Heart left ventricle (tissue), 16 donors: ENCODE data around the gene SMOC2. TPM values are rescaled to one million over a fixed set of nuclear protein-coding genes. Genes with fewer than 3 reads are reported as not detected.

Experiments used
- ATAC-seq, 4 donors: fragments of 200-7000 bp; cut with Tn5 transposase; one replicate each; pipeline ENCODE4 v1.9.1; 2020 to 2022; ENCODE audit warnings: moderate library complexity in 4 of 4, mild to moderate bottlenecking in 3 of 4, moderate number of reproducible peaks in 1 of 4
- DNase-seq, 5 donors: peaks; one replicate each; pipeline ENCODE4 v3.0.0-alpha.2; 2020
- H3K27ac ChIP-seq, 12 donors: fragments of 200-600 bp; sonication (generic) in 4 of 12; one replicate each; pipeline versions ENCODE4 v1.5.0 to v1.8.0; 2016 to 2022; ENCODE audit warnings: mild to moderate bottlenecking in 2 of 12
- H3K27me3 ChIP-seq, 9 donors: fragments of 200-600 bp; sonication (generic) in 2 of 9; one replicate each; pipeline versions ENCODE4 v1.5.1 to v1.8.0; 2016 to 2022; ENCODE audit warnings: mild to moderate bottlenecking in 3 of 9
- H3K36me3 ChIP-seq, 9 donors: fragments of 200-600 bp; sonication (generic) in 2 of 9; one replicate each; pipeline versions ENCODE4 v1.5.0 to v1.8.0; 2018 to 2022; ENCODE audit warnings: mild to moderate bottlenecking in 2 of 9
- H3K4me1 ChIP-seq, 12 donors: fragments of 200-600 bp; sonication (generic) in 4 of 12; one replicate each; pipeline versions ENCODE4 v1.5.0 to v1.8.0; 2016 to 2022; ENCODE audit warnings: mild to moderate bottlenecking in 3 of 12
- H3K4me3 ChIP-seq, 12 donors: fragments of 200-600 bp; sonication (generic) in 4 of 12; one replicate each; pipeline versions ENCODE4 v1.5.0 to v1.8.0; 2017 to 2022; ENCODE audit warnings: mild to moderate bottlenecking in 9 of 12, moderate library complexity in 4 of 12
- H3K9me3 ChIP-seq, 12 donors: fragments of 200-600 bp; sonication (generic) in 4 of 12; one replicate each; pipeline versions ENCODE4 v1.5.0 to v1.8.0; 2016 to 2022; ENCODE audit warnings: mild to moderate bottlenecking in 1 of 12
- CTCF ChIP-seq, 12 donors: fragments of 200-600 bp; sonication (generic) in 4 of 12; IDR thresholded peaks; one replicate each; pipeline versions ENCODE4 v1.5.0 to v1.8.0; 2018 to 2022; ENCODE audit warnings: antibody characterized with exemption in 12 of 12, mild to moderate bottlenecking in 5 of 12
- POLR2A ChIP-seq, 2 donors: fragments of 450-650 bp; IDR thresholded peaks; one replicate each; pipeline ENCODE4 v1.6.1; 2017; ENCODE audit warnings: antibody characterized with exemption in 2 of 2, mild to moderate bottlenecking in 2 of 2, moderate library complexity in 2 of 2
- WGBS, 4 donors: extraction: QIAGEN DNeasy Blood & Tissue Kit in 2 of 4; methylation state at CpG; one replicate each; pipeline versions ENCODE4 v1.1.5 to v1.1.7; 2013 to 2018; 5-methylcytosine and 5-hydroxymethylcytosine counted together
- intact Hi-C, 10 donors: fragments of 100-400 bp; cut with DNase I; formaldehyde crosslinking; loops; one replicate each; pipeline versions ENCODE4 v1.11.1 to v1.14.2; 2022
- polyA plus RNA-seq, 2 donors: library from polyadenylated mRNA; stranded (reverse); fragments of 200-250 nt; gene quantifications; one replicate each; pipeline ENCODE4 v1.2.3, GENCODE V29; 2013
- total RNA-seq, 9 donors: library from RNA; depleted of rRNA in 2 of 9; stranded (reverse); fragments of >200 nt in 2 of 9; fragmentation: NEBNext Ultra II Directional in 3 of 9; extraction: Animal tissue kit (Norgen Biotek cat#: 25700) in 3 of 9; gene quantifications; one replicate each; pipeline versions ENCODE4 v1.1.0 to v1.2.4, GENCODE V29; 2016 to 2023
- donor health status: ischemic (EF 13 %, LVEDD 7.1; RV severe dilation, severe dysfunction).
- donor health status: healthy with polysubstance abuse.
- donor health status: DM: no; HTN: yes; CAD: no.
- donor health status: DM: no; HTN: no; CAD: no.
- donor health status: ischemic (EF 25% LVEDD 6.9; RV normal size, moderate dysfunction).
- donor health status: ischemic (EF 25% LVEDD 5.7; RV mildly dilated, moderate dysfunction).
- donor health status: healthy.
- donor health status: DM: yes; HTN: yes; CAD: no.
- donor health status: ischemic (EF 35%, LVEDD 5.7; RV mildly dilated, moderate dysfunction).
- donor health status: nonischemic (EF 11% LVEDD 7.7; RV severe dilation, severe dysfunction).
- donor health status: DM: yes; HTN: yes; CAD: no.
- donor health status: PGD.
- donor health status: ischemic (EF 29% LVEDD 5.4; RV normal size, mild dysfunction).
- donor health status: nonischemic (EF 23%, LVEDD 6.1; RV moderate dilation, normal function).

The SMOC2 gene
- total and polyA plus RNA-seq, 11 donors = 5.9 to 44.2 (median 15.7) TPM

GRCh38 chr6:168493976-168494375 lies 53.0 kb downstream of the SMOC2 start:
- Histone ChIP-seq H3K36me3 (no peaks in the 10 kb centered on the region), H3K27ac (no peak overlapping the region), H3K9me3 (no peaks in the 10 kb centered on the region), H3K27me3 (no peaks in the 10 kb centered on the region), H3K4me3 (no peak overlapping the region), H3K4me1 (peaks cover 0 to 29% (median 0%) of the 10 kb centered on the region in 12 donors)
- WGBS, 4 donors = 60 to 66% (median 63%) methylated on average over 6 of the region's 6 CpGs
- intact Hi-C loops = no loop called here
- no peak for TF ChIP-seq POLR2A (IDR thresholded peaks at IDR 0.05)
- no peak for TF ChIP-seq CTCF (IDR thresholded peaks at IDR 0.05)
- no peak for DNase-seq
- peak in 2 of 4 donors; percentile 9 to 54 for ATAC-seq

GRCh38 chr6:168494726-168495125 lies 53.7 kb downstream of the SMOC2 start:
- Histone ChIP-seq H3K4me1 (peaks cover 0 to 29% (median 0%) of the 10 kb centered on the region in 12 donors), H3K27ac (no peak overlapping the region), H3K36me3 (no peaks in the 10 kb centered on the region), H3K9me3 (no peaks in the 10 kb centered on the region), H3K4me3 (no peak overlapping the region), H3K27me3 (no peaks in the 10 kb centered on the region)
- WGBS, 4 donors = 70 to 89% (median 82%) methylated on average over 5 to 8 of the region's 8 CpGs
- intact Hi-C loops = no loop called here
- DNase-seq (no peak), ATAC-seq (peak in 3 of 4 donors; percentile 8 to 33 (median 24))
- TF ChIP-seq POLR2A (IDR thresholded peaks at IDR 0.05) (no peak), CTCF (IDR thresholded peaks at IDR 0.05) (no peak)

GRCh38 chr6:168495133-168495532 lies 54.1 kb downstream of the SMOC2 start:
- Histone ChIP-seq H3K27me3 (no peaks in the 10 kb centered on the region), H3K4me3 (no peak overlapping the region), H3K36me3 (no peaks in the 10 kb centered on the region), H3K9me3 (no peaks in the 10 kb centered on the region), H3K4me1 (peaks cover 0 to 29% (median 0%) of the 10 kb centered on the region in 12 donors), H3K27ac (no peak overlapping the region)
- DNase-seq (no peak), ATAC-seq (no peak)
- WGBS, 4 donors = 87 to 93% (median 91%) methylated on average over 13 of the region's 13 CpGs
- TF ChIP-seq CTCF (IDR thresholded peaks at IDR 0.05) (no peak), POLR2A (IDR thresholded peaks at IDR 0.05) (no peak)
- intact Hi-C loops = no loop called here

- WGBS, 4 donors = 89 to 94% (median 90%) methylated on average over 12 to 16 of the region's 16 CpGs
- H3K4me3 ChIP-seq = no peak overlapping the region
- no peak for DNase-seq
- no peak for TF ChIP-seq CTCF (IDR thresholded peaks at IDR 0.05)
- no peak overlapping the region for H3K27ac ChIP-seq
- H3K36me3 ChIP-seq = no peaks in the 10 kb centered on the region
- peaks cover 0 to 29% (median 0%) of the 10 kb centered on the region in 12 donors for H3K4me1 ChIP-seq
- H3K9me3 ChIP-seq = no peaks in the 10 kb centered on the region
- intact Hi-C loops = no loop called here
- ATAC-seq = no peak
- no peaks in the 10 kb centered on the region for H3K27me3 ChIP-seq
Observed at GRCh38 chr6:168495636-168496035, 54.7 kb downstream of the SMOC2 start.
